ENCODE data around the gene RMND5A.
A peak's percentile ranks its signal among the peaks of the same experiment; 100 is the strongest.

The RMND5A gene

GRCh38 chr2:86783615-86784339 is 63.7 kb downstream of the RMND5A start:
- Histone ChIP-seq H3K4me1 (ENCODE audit: control insufficient read depth, insufficient read depth, low read length) (no peaks in the 10 kb centered on the region), H3K9ac (ENCODE audit: low read depth, low read length) (no peak overlapping the region)

GRCh38 chr2:86785456-86785855 is 65.4 kb downstream of the RMND5A start:
- no peaks in the 10 kb centered on the region for H3K36me3 ChIP-seq (ENCODE audit: control insufficient read depth, insufficient read depth, low read length)

More at GRCh38 chr2:86783615-86784339, 63.7 kb downstream of the RMND5A start:
- Histone ChIP-seq H3K27ac (ENCODE audit: low read depth, low read length) (no peak overlapping the region), H3K27me3 (ENCODE audit: control insufficient read depth, insufficient read depth, low read length) (peaks cover 22% of the 10 kb centered on the region), H3K4me3 (ENCODE audit: low read depth, low read length) (no peak overlapping the region), H3K9me3 (ENCODE audit: control insufficient read depth, insufficient read depth, low read length) (no peaks in the 10 kb centered on the region), H3K36me3 (ENCODE audit: control insufficient read depth, insufficient read depth, low read length) (no peaks in the 10 kb centered on the region)

GRCh38 chr2:86786001-86786536 is 66.0 kb downstream of the RMND5A start:
- H3K27me3 ChIP-seq (ENCODE audit: control insufficient read depth, insufficient read depth, low read length): peaks cover 44% of the 10 kb centered on the region
- H3K9ac ChIP-seq (ENCODE audit: low read depth, low read length): no peak overlapping the region
- no peak overlapping the region for H3K27ac ChIP-seq (ENCODE audit: low read depth, low read length)
- no peak overlapping the region for H3K4me3 ChIP-seq (ENCODE audit: low read depth, low read length)
- no peaks in the 10 kb centered on the region for H3K36me3 ChIP-seq (ENCODE audit: control insufficient read depth, insufficient read depth, low read length)
- H3K9me3 ChIP-seq (ENCODE audit: control insufficient read depth, insufficient read depth, low read length): no peaks in the 10 kb centered on the region
- H3K4me1 ChIP-seq (ENCODE audit: control insufficient read depth, insufficient read depth, low read length): peaks cover 2% of the 10 kb centered on the region; the same call in 1 of the 2 replicates

More at GRCh38 chr2:86785456-86785855, 65.4 kb downstream of the RMND5A start:
- Histone ChIP-seq H3K9ac (ENCODE audit: low read depth, low read length) (no peak overlapping the region), H3K4me1 (ENCODE audit: control insufficient read depth, insufficient read depth, low read length) (no peaks in the 10 kb centered on the region), H3K9me3 (ENCODE audit: control insufficient read depth, insufficient read depth, low read length) (no peaks in the 10 kb centered on the region), H3K27me3 (ENCODE audit: control insufficient read depth, insufficient read depth, low read length) (peaks cover 38% of the 10 kb centered on the region), H3K4me3 (ENCODE audit: low read depth, low read length) (no peak overlapping the region), H3K27ac (ENCODE audit: low read depth, low read length) (no peak overlapping the region)

DNA sequence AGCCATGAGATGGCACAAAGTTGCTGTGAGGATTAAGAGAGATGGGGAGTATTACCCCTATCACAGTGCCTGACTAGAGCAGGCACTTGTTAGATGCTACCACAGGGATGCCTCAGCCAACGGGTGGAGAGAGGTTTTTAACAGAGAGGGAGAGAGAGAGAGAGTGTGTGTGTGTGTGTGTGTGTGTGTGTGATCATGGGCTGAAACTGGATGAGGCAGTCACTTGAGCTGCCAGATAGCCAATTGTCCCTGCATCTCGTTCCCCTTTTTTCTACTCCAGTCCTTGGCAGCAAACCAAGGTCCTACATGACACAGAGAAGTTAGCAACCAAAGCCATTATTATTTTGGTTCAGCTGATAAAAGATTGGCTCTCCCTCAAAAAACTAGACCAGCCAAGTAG is 67.6 kb downstream of the RMND5A start:
- Histone ChIP-seq H3K36me3 (ENCODE audit: control insufficient read depth, insufficient read depth, low read length) (no peaks in the 10 kb centered on the region), H3K27me3 (ENCODE audit: control insufficient read depth, insufficient read depth, low read length) (peaks cover 61% of the 10 kb centered on the region), H3K9me3 (ENCODE audit: control insufficient read depth, insufficient read depth, low read length) (no peaks in the 10 kb centered on the region), H3K27ac (ENCODE audit: low read depth, low read length) (no peak overlapping the region), H3K9ac (ENCODE audit: low read depth, low read length) (no peak overlapping the region), H3K4me3 (ENCODE audit: low read depth, low read length) (no peak overlapping the region), H3K4me1 (ENCODE audit: control insufficient read depth, insufficient read depth, low read length) (peaks cover 5% of the 10 kb centered on the region; the same call in 1 of the 2 replicates)

DNA sequence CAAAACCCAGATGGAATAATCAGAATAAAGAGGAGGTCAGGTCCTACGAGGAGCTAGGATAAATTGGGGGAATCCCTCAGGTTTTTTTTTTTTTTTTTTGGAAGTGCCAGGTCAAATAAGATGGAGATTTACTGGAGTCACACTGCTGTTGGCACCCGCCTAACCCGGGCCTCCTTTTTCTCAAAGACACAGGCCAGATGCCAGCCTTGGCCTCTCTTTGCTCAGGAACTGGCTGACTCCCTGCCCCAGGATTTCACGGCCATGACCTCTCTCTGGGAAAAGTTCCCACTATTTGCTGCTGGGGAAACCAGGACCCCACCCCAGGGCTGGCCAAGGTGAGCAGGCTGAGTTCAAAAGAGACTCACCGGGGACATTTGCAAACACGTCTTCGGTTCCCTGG is 68.1 kb downstream of the RMND5A start:
- Histone ChIP-seq H3K9ac (ENCODE audit: low read depth, low read length) (no peak overlapping the region), H3K4me1 (ENCODE audit: control insufficient read depth, insufficient read depth, low read length) (peaks cover 5% of the 10 kb centered on the region; the same call in 1 of the 2 replicates), H3K9me3 (ENCODE audit: control insufficient read depth, insufficient read depth, low read length) (no peaks in the 10 kb centered on the region), H3K4me3 (ENCODE audit: low read depth, low read length) (no peak overlapping the region), H3K27me3 (ENCODE audit: control insufficient read depth, insufficient read depth, low read length) (peaks cover 65% of the 10 kb centered on the region), H3K36me3 (ENCODE audit: control insufficient read depth, insufficient read depth, low read length) (no peaks in the 10 kb centered on the region), H3K27ac (ENCODE audit: low read depth, low read length) (no peak overlapping the region)

DNA sequence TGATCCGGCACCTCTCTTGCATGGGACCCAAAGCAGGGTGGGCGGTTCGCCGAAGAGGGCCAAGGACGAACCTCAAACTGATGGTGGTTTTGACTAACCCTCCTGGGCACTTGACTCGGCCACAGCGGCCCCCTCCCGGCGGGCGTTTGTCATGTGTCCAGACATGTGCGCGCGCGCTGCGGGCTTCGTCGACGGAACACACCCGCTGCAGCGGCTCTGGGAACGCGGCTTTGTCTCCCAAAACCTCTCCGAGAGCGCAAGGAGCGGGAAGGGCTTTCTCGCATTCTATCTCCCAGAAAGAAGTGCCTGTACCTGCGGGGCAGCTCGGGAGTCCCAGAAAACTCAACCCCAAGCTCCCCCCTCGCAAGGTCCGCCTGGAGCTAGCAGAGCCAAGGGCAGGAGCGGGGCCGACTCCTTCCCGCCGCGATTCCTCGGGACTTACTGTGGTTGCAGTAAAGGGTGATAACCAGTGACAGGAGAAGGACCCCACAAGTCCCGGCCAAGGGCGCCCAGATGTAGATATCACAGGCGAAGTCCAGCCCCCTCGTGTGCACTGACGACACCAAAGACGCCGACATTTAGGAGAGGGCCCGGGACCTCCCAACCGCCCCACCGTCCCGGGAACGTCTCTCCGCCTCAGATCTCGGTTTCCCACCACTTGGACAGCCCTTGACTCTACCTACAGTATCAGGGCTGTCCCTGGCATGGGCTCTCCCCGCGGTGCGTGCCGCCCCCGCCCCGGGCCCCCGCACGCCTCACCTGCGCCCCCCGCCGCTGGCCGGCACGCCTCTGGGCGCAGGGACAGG is 69.0 kb downstream of the RMND5A start:
- peaks cover 71% of the 10 kb centered on the region for H3K27me3 ChIP-seq (ENCODE audit: control insufficient read depth, insufficient read depth, low read length)
- H3K4me1 ChIP-seq (ENCODE audit: control insufficient read depth, insufficient read depth, low read length): peaks cover 5% of the 10 kb centered on the region; the same call in 1 of the 2 replicates
- no peaks in the 10 kb centered on the region for H3K36me3 ChIP-seq (ENCODE audit: control insufficient read depth, insufficient read depth, low read length)
- peak overlapping the region; percentile 43; the same call in 1 of the 2 replicates for H3K4me3 ChIP-seq (ENCODE audit: low read depth, low read length)
- H3K27ac ChIP-seq (ENCODE audit: low read depth, low read length): no peak overlapping the region
- no peaks in the 10 kb centered on the region for H3K9me3 ChIP-seq (ENCODE audit: control insufficient read depth, insufficient read depth, low read length)
- no peak overlapping the region for H3K9ac ChIP-seq (ENCODE audit: low read depth, low read length)

- no peak overlapping the region for H3K9ac ChIP-seq (ENCODE audit: low read depth, low read length)
- H3K9me3 ChIP-seq (ENCODE audit: control insufficient read depth, insufficient read depth, low read length): no peaks in the 10 kb centered on the region
- H3K27me3 ChIP-seq (ENCODE audit: control insufficient read depth, insufficient read depth, low read length): peaks cover 73% of the 10 kb centered on the region
- peak overlapping the region; percentile 51; the same call in 1 of the 2 replicates for H3K4me3 ChIP-seq (ENCODE audit: low read depth, low read length)
- no peaks in the 10 kb centered on the region for H3K36me3 ChIP-seq (ENCODE audit: control insufficient read depth, insufficient read depth, low read length)
- H3K4me1 ChIP-seq (ENCODE audit: control insufficient read depth, insufficient read depth, low read length): peaks cover 5% of the 10 kb centered on the region; the same call in 1 of the 2 replicates
- H3K27ac ChIP-seq (ENCODE audit: low read depth, low read length): no peak overlapping the region
Observed at GRCh38 chr2:86789687-86790133, 69.6 kb downstream of the RMND5A start.

GRCh38 chr2:86790134-86790675 is 70.1 kb downstream of the RMND5A start:
- Histone ChIP-seq H3K27ac (ENCODE audit: low read depth, low read length) (no peak overlapping the region), H3K9ac (ENCODE audit: low read depth, low read length) (no peak overlapping the region), H3K27me3 (ENCODE audit: control insufficient read depth, insufficient read depth, low read length) (peaks cover 70% of the 10 kb centered on the region), H3K36me3 (ENCODE audit: control insufficient read depth, insufficient read depth, low read length) (no peaks in the 10 kb centered on the region), H3K4me3 (ENCODE audit: low read depth, low read length) (peak overlapping the region; percentile 51), H3K4me1 (ENCODE audit: control insufficient read depth, insufficient read depth, low read length) (peaks cover 5% of the 10 kb centered on the region; the same call in 1 of the 2 replicates), H3K9me3 (ENCODE audit: control insufficient read depth, insufficient read depth, low read length) (no peaks in the 10 kb centered on the region)

DNA sequence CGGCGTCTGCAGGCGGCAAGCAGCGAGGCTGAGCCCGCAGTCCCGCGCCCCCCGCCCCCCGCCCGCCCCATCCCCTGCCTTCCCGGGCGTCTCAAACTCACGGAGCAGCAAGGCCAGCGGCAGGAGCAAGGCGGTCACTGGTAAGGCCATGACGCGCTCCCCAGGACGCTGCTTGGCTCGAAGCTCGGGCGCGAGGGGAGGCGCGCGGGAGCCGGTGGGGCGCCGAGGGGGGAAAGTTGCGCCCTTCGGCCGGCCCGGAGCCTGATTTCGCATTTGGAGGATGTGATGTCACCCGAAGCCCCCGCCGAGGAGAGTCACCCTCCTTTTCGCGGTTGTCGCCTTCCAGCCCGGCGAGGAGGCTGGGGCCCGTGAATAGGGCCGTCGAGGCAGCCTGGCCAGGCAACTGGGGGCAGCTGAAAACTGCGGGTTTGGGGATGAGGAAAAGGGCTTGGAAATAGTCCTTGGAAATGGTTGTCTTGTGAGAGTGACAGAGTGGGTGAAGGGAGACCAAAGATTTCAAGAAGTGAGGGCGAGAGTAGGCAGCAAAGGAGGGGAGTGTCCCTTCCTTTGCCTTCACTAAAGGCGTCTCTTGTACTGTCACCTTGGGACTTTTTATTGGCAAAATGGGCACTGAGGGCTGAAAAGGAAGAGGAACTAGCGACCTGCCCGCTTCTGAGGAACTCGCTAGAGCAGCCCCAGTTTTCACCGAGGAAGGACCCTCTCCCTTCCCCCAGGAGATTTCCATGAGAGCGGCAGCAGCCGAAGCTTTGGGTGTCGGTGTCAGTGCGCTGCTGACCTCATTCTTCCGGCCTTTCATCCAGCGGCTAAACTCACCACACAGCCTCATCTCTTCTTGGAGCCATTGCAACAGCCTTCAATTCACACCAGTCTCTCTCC is 70.8 kb downstream of the RMND5A start, which contains the start of gene CD8A:
Gene CD8A (minus strand): TSS at position 238 of the 897 bp plus-strand sequence. CDS start 88 bp downstream, at position 150.
- Histone ChIP-seq H3K4me1 (ENCODE audit: control insufficient read depth, insufficient read depth, low read length) (peaks cover 5% of the 10 kb centered on the region; the same call in 1 of the 2 replicates), H3K27me3 (ENCODE audit: control insufficient read depth, insufficient read depth, low read length) (peaks cover 70% of the 10 kb centered on the region), H3K4me3 (ENCODE audit: low read depth, low read length) (peak within 1 kb of the TSS; percentile 51), H3K9ac (ENCODE audit: low read depth, low read length) (no peak within 1 kb of the TSS), H3K27ac (ENCODE audit: low read depth, low read length) (no peak within 1 kb of the TSS), H3K9me3 (ENCODE audit: control insufficient read depth, insufficient read depth, low read length) (peaks cover 1% of the 10 kb centered on the region; the same call in 1 of the 2 replicates), H3K36me3 (ENCODE audit: control insufficient read depth, insufficient read depth, low read length) (no peaks in the 10 kb centered on the region)

- Histone ChIP-seq H3K9ac (ENCODE audit: low read depth, low read length) (no peak overlapping the region), H3K27ac (ENCODE audit: low read depth, low read length) (no peak overlapping the region), H3K4me1 (ENCODE audit: control insufficient read depth, insufficient read depth, low read length) (peaks cover 5% of the 10 kb centered on the region; the same call in 1 of the 2 replicates), H3K9me3 (ENCODE audit: control insufficient read depth, insufficient read depth, low read length) (peaks cover 3% of the 10 kb centered on the region; the same call in 1 of the 2 replicates), H3K4me3 (ENCODE audit: low read depth, low read length) (peak overlapping the region; percentile 48), H3K27me3 (ENCODE audit: control insufficient read depth, insufficient read depth, low read length) (peaks cover 70% of the 10 kb centered on the region), H3K36me3 (ENCODE audit: control insufficient read depth, insufficient read depth, low read length) (no peaks in the 10 kb centered on the region)
Observed at GRCh38 chr2:86791573-86791972, 71.5 kb downstream of the RMND5A start.

Measured in HUES48 (cell line).